HG02588 (cell line): ENCODE data around the gene CPVL.

ENCODE experiments used
- ATAC-seq: cut with Tn5 transposase; IDR thresholded peaks from one replicate; pipeline ENCODE4 v1.9.1; 2021; ENCODE audit warnings: mild to moderate bottlenecking, moderate library complexity; ENCODE audit not compliant: unreplicated experiment

The CPVL gene

GRCh38 chr7:29146057-29146706, at the start of gene CPVL:
Gene CPVL, minus strand, starts transcription at chr7:29146537. Its CDS starts 25,476 bp downstream, at chr7:29121061.
- no peak for ATAC-seq

GRCh38 chr7:29194594-29195427, 48.5 kb upstream of the CPVL start, which contains the start of gene CHN2:
Gene CHN2, plus strand, starts transcription at chr7:29194775.
- ATAC-seq = no peak

GRCh38 chr7:29194206-29194593, 47.9 kb upstream of the CPVL start:
- ATAC-seq = no peak

- no peak for ATAC-seq
Observed at GRCh38 chr7:29193316-29194205, 47.2 kb upstream of the CPVL start.

GRCh38 chr7:29192811-29193210, 46.5 kb upstream of the CPVL start:
- no peak for ATAC-seq

- no peak for ATAC-seq
Observed at GRCh38 chr7:29192323-29192722, 46.0 kb upstream of the CPVL start.

- no peak for ATAC-seq
Observed at GRCh38 chr7:29190349-29191045, 44.2 kb upstream of the CPVL start.

GRCh38 chr7:29189743-29190201, 43.4 kb upstream of the CPVL start:
- ATAC-seq = no peak

- ATAC-seq = no peak
Observed at GRCh38 chr7:29185613-29186012, 39.3 kb upstream of the CPVL start.

- ATAC-seq = no peak
Observed at GRCh38 chr7:29184599-29184998, 38.3 kb upstream of the CPVL start.

GRCh38 chr7:29179115-29179514, 32.8 kb upstream of the CPVL start:
- ATAC-seq = no peak

GRCh38 chr7:29177963-29178600, 31.7 kb upstream of the CPVL start:
- ATAC-seq = no peak

GRCh38 chr7:29173458-29173857, 27.1 kb upstream of the CPVL start:
- no peak for ATAC-seq

GRCh38 chr7:29170781-29171180, 24.4 kb upstream of the CPVL start:
- ATAC-seq = no peak

- no peak for ATAC-seq
Observed at GRCh38 chr7:29167721-29168120, 21.4 kb upstream of the CPVL start.

GRCh38 chr7:29163854-29164253, 17.5 kb upstream of the CPVL start:
- ATAC-seq = no peak

- no peak for ATAC-seq
Observed at GRCh38 chr7:29162577-29162976, 16.2 kb upstream of the CPVL start.

GRCh38 chr7:29161231-29161630, 14.9 kb upstream of the CPVL start:
- no peak for ATAC-seq

- ATAC-seq = no peak
Observed at GRCh38 chr7:29160080-29160479, 13.7 kb upstream of the CPVL start.

GRCh38 chr7:29158795-29159423, 12.6 kb upstream of the CPVL start:
- no peak for ATAC-seq
